Sigmoid colon (tissue), 7 donors: ENCODE measurements around the gene CDA. TPM values are rescaled to one million over a fixed set of nuclear protein-coding genes. Genes with fewer than 3 reads are reported as not detected.

ENCODE experiments used
- DNase-seq: peaks from one replicate; pipeline ENCODE4 v3.0.0-alpha.2; 2019
- H3K27ac ChIP-seq, 4 donors: fragments of 200-600 bp; sonication (generic); one replicate each; pipeline ENCODE4 v1.5.1; 2016 to 2019; ENCODE audit warnings: mild to moderate bottlenecking in 1 of 4
- H3K27me3 ChIP-seq, 3 donors: fragments of 200-600 bp; sonication (generic); one replicate each; pipeline ENCODE4 v1.5.1; 2019; ENCODE audit warnings: mild to moderate bottlenecking in 1 of 3
- H3K36me3 ChIP-seq, 4 donors: fragments of 200-600 bp; sonication (generic); one replicate each; pipeline ENCODE4 v1.5.1; 2016 to 2019
- H3K4me1 ChIP-seq, 4 donors: fragments of 200-600 bp; sonication (generic); one replicate each; pipeline ENCODE4 v1.5.1; 2017 to 2019
- H3K4me3 ChIP-seq, 4 donors: fragments of 200-600 bp; sonication (generic); one replicate each; pipeline ENCODE4 v1.5.1; 2017 to 2019; ENCODE audit warnings: mild to moderate bottlenecking in 2 of 4, moderate library complexity in 1 of 4
- H3K9me3 ChIP-seq, 4 donors: fragments of 200-600 bp in 3 of 4; sonication (generic) in 3 of 4; one replicate each; pipeline versions ENCODE4 v1.5.1 to v1.6.1; 2013 to 2019
- EP300 ChIP-seq, 4 donors: sonication (generic); formaldehyde crosslinking; IDR thresholded peaks; one replicate each; pipeline ENCODE4 v1.6.1; 2017; ENCODE audit warnings: antibody characterized with exemption in 4 of 4
- POLR2A ChIP-seq, 2 donors: fragments of 450-650 bp; IDR thresholded peaks; one replicate each; pipeline ENCODE4 v1.6.1; 2016; ENCODE audit warnings: antibody characterized with exemption in 2 of 2, mild to moderate bottlenecking in 2 of 2, moderate library complexity in 2 of 2
- POLR2AphosphoS5 ChIP-seq, 4 donors: sonication (generic); formaldehyde crosslinking; IDR thresholded peaks; one replicate each; pipeline ENCODE4 v1.6.1; 2017; ENCODE audit warnings: antibody characterized with exemption in 4 of 4
- WGBS, 2 donors: extraction: QIAGEN DNeasy Blood & Tissue Kit; methylation state at CpG; one replicate each; pipeline ENCODE4 v1.1.7; 2013; 5-methylcytosine and 5-hydroxymethylcytosine counted together
- intact Hi-C: fragments of 100-400 bp; cut with DNase I; formaldehyde crosslinking; loops from one replicate; pipeline ENCODE4 v1.15.1; 2023
- polyA plus RNA-seq, 3 donors: library from polyadenylated mRNA; stranded (reverse); fragments of 200-250 nt; gene quantifications; one replicate each; pipeline ENCODE4 v1.2.3, GENCODE V29; 2013
- total RNA-seq, 4 donors: library from RNA; depleted of rRNA; stranded (reverse); fragments of >200 nt; gene quantifications; one replicate each; pipeline ENCODE4 v1.1.0, GENCODE V29; 2016
- TF ChIP-seq, protein P1 (sequence below), 4 experiments: fragments of 450-650 bp in 3 of 4; fragments of 200-600 bp in 1 of 4; IDR thresholded peaks; one replicate each; pipeline ENCODE4 v1.5.1; 2016 to 2019; ENCODE audit warnings: antibody characterized with exemption in 4 of 4, mild to moderate bottlenecking in 3 of 4, moderate library complexity in 2 of 4
- donor health status: healthy with polysubstance abuse.
- donor health status: Bipolar disorder and iron deficiency.
- donor health status: healthy.

The CDA gene
- total and polyA plus RNA-seq, 7 donors, result 1.3 to 272 (median 4.3) TPM

DNA sequence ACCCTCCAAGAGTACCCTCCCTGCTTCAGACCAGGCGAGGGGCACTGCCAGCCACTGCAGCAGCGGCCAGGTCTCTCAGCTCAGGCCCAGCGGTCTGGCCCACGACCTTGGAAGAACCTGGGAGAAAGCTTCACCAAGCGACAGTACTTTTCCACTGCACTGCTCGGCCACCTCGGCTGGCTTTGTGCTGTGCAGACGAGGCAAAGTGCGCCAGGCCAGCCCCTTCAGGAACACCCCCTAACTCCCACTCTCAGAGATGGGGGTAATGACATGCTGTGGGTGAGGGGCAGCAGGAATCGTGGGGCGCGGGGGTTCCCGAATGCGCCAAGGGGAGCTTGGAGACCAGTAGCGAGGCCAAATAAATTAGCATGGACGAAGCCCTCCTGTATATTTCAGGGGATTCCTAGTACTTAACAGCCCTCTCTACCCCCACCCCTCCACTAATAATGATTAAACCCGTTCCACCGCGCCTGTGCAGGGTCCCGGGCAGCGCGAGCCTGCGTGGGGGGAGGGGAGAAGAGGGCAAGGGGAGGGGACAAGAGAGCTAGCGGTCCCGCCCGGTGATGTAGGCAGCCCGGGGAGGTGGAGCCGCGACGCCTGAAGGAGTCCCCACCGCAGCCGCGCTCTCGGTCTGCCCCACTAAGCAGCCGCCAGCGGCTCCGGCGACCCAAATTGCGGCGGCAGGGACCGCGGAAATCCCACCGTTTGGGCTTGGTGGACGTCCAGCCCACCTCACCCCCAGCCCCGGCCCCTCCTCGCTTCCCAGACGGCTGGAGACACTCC is 36.8 kb upstream of the CDA start, which contains the start of gene FAM43B:
Gene FAM43B, plus strand, starts transcription at position 629 of the 783 bp plus-strand sequence. CDS start 401 bp downstream, outside the sequence.
- peak in 3 of 4 donors; percentile 15 to 28 (median 23) for TF ChIP-seq POLR2AphosphoS5 (IDR thresholded peaks at IDR 0.05)
- TF ChIP-seq, protein P1, sequence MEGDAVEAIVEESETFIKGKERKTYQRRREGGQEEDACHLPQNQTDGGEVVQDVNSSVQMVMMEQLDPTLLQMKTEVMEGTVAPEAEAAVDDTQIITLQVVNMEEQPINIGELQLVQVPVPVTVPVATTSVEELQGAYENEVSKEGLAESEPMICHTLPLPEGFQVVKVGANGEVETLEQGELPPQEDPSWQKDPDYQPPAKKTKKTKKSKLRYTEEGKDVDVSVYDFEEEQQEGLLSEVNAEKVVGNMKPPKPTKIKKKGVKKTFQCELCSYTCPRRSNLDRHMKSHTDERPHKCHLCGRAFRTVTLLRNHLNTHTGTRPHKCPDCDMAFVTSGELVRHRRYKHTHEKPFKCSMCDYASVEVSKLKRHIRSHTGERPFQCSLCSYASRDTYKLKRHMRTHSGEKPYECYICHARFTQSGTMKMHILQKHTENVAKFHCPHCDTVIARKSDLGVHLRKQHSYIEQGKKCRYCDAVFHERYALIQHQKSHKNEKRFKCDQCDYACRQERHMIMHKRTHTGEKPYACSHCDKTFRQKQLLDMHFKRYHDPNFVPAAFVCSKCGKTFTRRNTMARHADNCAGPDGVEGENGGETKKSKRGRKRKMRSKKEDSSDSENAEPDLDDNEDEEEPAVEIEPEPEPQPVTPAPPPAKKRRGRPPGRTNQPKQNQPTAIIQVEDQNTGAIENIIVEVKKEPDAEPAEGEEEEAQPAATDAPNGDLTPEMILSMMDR (IDR thresholded peaks at IDR 0.05), result no peak
- intact Hi-C loops, result no loop called here
- WGBS, 2 donors, result 3 to 7% methylated on average over 47 of the region's 47 CpGs
- Histone ChIP-seq H3K4me3 (peak within 1 kb of the TSS in 3 of 4 donors; percentile 35 to 45 (median 39)), H3K27me3 (peaks cover 21 to 70% (median 42%) of the 10 kb centered on the region in 3 donors), H3K4me1 (peaks cover 0 to 29% (median 23%) of the 10 kb centered on the region in 4 donors), H3K9me3 (no peaks in the 10 kb centered on the region), H3K36me3 (no peaks in the 10 kb centered on the region), H3K27ac (peak within 1 kb of the TSS; percentile 44 to 56 (median 55))
- peak; percentile 88 for DNase-seq

DNA sequence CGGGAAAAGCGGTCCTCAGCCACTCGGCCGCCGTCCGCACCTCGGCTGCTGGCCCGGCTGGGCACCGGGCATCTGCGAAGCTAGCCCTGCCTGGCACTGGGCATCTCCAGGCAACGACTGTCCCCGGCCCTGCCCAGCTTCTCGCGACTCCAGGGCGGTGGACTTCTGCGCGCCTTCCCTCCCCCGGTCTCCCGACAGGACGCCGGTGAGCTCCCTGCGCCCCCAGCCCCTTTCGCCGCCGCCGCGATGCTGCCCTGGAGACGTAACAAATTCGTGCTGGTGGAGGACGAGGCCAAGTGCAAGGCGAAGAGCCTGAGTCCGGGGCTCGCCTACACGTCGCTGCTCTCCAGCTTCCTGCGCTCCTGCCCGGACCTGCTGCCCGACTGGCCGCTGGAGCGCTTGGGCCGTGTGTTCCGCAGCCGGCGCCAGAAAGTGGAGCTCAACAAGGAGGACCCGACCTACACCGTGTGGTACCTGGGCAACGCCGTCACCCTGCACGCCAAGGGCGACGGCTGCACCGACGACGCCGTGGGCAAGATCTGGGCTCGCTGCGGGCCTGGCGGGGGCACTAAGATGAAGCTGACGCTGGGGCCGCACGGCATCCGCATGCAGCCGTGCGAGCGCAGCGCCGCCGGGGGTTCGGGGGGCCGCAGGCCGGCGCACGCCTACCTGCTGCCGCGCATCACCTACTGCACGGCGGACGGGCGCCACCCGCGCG is 36.0 kb upstream of the CDA start:
- H3K27me3 ChIP-seq, result peaks cover 21 to 68% (median 42%) of the 10 kb centered on the region in 3 donors
- intact Hi-C loops, result no loop called here
- no peak for DNase-seq
- TF ChIP-seq POLR2AphosphoS5 (IDR thresholded peaks at IDR 0.05) (no peak), EP300 (IDR thresholded peaks at IDR 0.05) (no peak), POLR2A (IDR thresholded peaks at IDR 0.05) (no peak)
- TF ChIP-seq, protein P1 (IDR thresholded peaks at IDR 0.05), result no peak
- H3K27ac ChIP-seq, result peak overlapping the region; percentile 15 to 56 (median 50)
- H3K9me3 ChIP-seq, result no peaks in the 10 kb centered on the region
- WGBS, 2 donors, result 3 to 5% methylated on average over 82 of the region's 82 CpGs
- H3K4me1 ChIP-seq, result peaks cover 0 to 29% (median 23%) of the 10 kb centered on the region in 4 donors
- H3K4me3 ChIP-seq, result peak overlapping the region in 3 of 4 donors; percentile 35 to 45 (median 39)
- H3K36me3 ChIP-seq, result no peaks in the 10 kb centered on the region

DNA sequence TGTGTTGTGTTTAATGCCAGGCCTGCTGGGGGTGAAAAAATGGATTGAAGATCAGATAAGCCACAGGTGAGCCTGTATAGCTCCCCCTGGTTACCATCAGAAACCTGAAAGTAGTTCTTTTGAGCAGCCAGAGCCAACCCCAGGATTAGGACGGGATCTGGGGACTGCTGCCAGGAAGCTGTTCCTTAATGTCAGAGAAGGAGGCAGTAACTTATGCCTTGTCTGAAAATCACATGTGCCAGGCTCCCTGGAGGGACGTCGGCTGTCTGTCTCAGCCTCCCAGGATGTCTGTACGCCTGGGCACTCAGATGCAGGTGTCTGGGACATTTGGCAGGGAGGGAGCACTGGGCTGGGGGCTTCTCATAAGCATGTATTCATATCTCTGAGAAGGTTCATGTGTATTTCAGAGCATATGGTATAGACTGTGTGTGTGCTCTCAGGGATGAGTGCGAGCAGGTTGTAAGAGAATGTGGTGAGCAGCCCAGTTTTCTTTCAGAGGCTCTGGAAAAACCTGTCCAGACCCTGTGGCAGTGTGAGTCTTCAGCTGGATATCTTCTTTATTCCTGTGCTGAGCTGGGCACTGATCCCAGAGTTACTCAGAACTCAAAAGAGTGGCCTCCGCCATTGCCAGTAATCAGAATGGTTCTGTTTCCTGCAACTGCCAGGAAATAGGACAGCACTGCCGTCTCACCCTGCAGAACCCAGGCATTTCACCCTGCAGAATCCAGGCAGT is 33.7 kb upstream of the CDA start:
- Histone ChIP-seq H3K36me3 (no peaks in the 10 kb centered on the region), H3K4me3 (no peak overlapping the region), H3K27ac (peak overlapping the region in 1 of 4 donors; percentile 10), H3K27me3 (peaks cover 21 to 57% (median 42%) of the 10 kb centered on the region in 3 donors), H3K9me3 (no peaks in the 10 kb centered on the region), H3K4me1 (peaks cover 0 to 29% (median 23%) of the 10 kb centered on the region in 4 donors)
- DNase-seq, result peak; percentile 67
- WGBS, 2 donors, result 73 to 75% methylated on average over 7 of the region's 7 CpGs
- TF ChIP-seq POLR2A (IDR thresholded peaks at IDR 0.05) (no peak), EP300 (IDR thresholded peaks at IDR 0.05) (no peak), POLR2AphosphoS5 (IDR thresholded peaks at IDR 0.05) (no peak)
- TF ChIP-seq, protein P1 (IDR thresholded peaks at IDR 0.05), result no peak
- intact Hi-C loops, result no loop called here

DNA sequence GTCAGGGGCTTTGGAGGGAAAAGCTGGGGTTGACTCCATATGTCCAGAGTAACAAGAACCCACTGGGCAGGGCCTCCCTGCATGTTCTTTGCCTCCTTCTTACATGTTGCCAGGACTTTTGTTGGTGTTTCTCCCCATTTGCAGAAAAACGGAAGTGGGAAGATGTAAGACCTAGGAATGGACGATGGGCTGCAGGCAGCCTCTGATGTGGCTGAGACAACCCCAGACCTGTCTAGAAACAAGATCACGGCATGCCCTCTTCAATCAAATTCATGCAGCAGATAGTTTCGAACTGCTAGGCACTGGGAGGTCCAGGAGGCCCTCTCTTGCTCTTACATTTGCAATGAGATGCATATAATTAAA is 33.2 kb upstream of the CDA start:
- intact Hi-C loops, result no loop called here
- TF ChIP-seq POLR2A (IDR thresholded peaks at IDR 0.05), result no peak
- TF ChIP-seq, protein P1 (IDR thresholded peaks at IDR 0.05), result no peak
- Histone ChIP-seq H3K4me1 (peaks cover 0 to 29% (median 23%) of the 10 kb centered on the region in 4 donors), H3K36me3 (no peaks in the 10 kb centered on the region), H3K27me3 (peaks cover 21 to 60% (median 42%) of the 10 kb centered on the region in 3 donors), H3K9me3 (no peaks in the 10 kb centered on the region), H3K4me3 (no peak overlapping the region), H3K27ac (no peak overlapping the region)
- no peak for DNase-seq
- WGBS, 2 donors, result 84 to 85% methylated on average over 4 of the region's 4 CpGs
